ENCODE data around the gene RAPGEF4. TPM values are rescaled to one million over a fixed set of nuclear protein-coding genes. Genes with fewer than 3 reads are reported as not detected.

RAPGEF4 gene
- total and polyA plus RNA-seq, 3 experiments from 2014 or later, result not detected

GRCh38 chr2:172993931-172994717 lies 258.5 kb downstream of the RAPGEF4 start:
- peaks cover 10 to 22% of the 10 kb centered on the region in 2 donors for H3K27me3 Mint-ChIP-seq
- Histone ChIP-seq H3K9me3 (ENCODE audit: low read length) (no peaks in the 10 kb centered on the region), H3K36me3 (ENCODE audit: insufficient read depth, low read length) (no peaks in the 10 kb centered on the region), H3K27me3 (ENCODE audit: insufficient read depth, low read length, poor library complexity, severe bottlenecking) (no peaks in the 10 kb centered on the region), H3K4me1 (ENCODE audit: insufficient read depth, low read length) (no peaks in the 10 kb centered on the region), H3K4me3 (ENCODE audit: low read length) (no peak overlapping the region), H3K27ac (ENCODE audit: low read depth, low read length) (no peak overlapping the region)
- ChIA-PET CTCF (no interaction called here), POLR2A (no interaction called here)
- DNase-seq, result no peak
- no peaks in the 10 kb centered on the region for H3K36me3 Mint-ChIP-seq
- no peak overlapping the region for H3K4me3 Mint-ChIP-seq
- no peaks in the 10 kb centered on the region for H3K4me1 Mint-ChIP-seq
- no peak overlapping the region for H3K27ac Mint-ChIP-seq
- no peaks in the 10 kb centered on the region for H3K9me3 Mint-ChIP-seq

GRCh38 chr2:172994864-172995263 lies 259.2 kb downstream of the RAPGEF4 start:
- H3K9me3 ChIP-seq (ENCODE audit: low read length), result no peaks in the 10 kb centered on the region
- CTCF ChIA-PET, result no interaction called here
- Mint-ChIP-seq H3K4me3 (no peak overlapping the region), H3K36me3 (no peaks in the 10 kb centered on the region), H3K9me3 (no peaks in the 10 kb centered on the region), H3K27ac (no peak overlapping the region), H3K4me1 (no peaks in the 10 kb centered on the region), H3K27me3 (peaks cover 10 to 19% of the 10 kb centered on the region in 2 donors)
- H3K4me1 ChIP-seq (ENCODE audit: insufficient read depth, low read length), result no peaks in the 10 kb centered on the region
- H3K4me3 ChIP-seq (ENCODE audit: low read length), result no peak overlapping the region
- no peaks in the 10 kb centered on the region for H3K36me3 ChIP-seq (ENCODE audit: insufficient read depth, low read length)
- DNase-seq, result no peak
- H3K27ac ChIP-seq (ENCODE audit: low read depth, low read length), result no peak overlapping the region
- POLR2A ChIA-PET, result no interaction called here
- H3K27me3 ChIP-seq (ENCODE audit: insufficient read depth, low read length, poor library complexity, severe bottlenecking), result no peaks in the 10 kb centered on the region

- Mint-ChIP-seq H3K4me3 (no peak overlapping the region), H3K36me3 (no peaks in the 10 kb centered on the region)
- CTCF ChIA-PET, result no interaction called here
Measured at GRCh38 chr2:172995323-172996244, 259.9 kb downstream of the RAPGEF4 start.

GRCh38 chr2:172996387-172996961 lies 260.8 kb downstream of the RAPGEF4 start:
- no peaks in the 10 kb centered on the region for H3K36me3 Mint-ChIP-seq
- H3K9me3 ChIP-seq (ENCODE audit: low read length), result no peaks in the 10 kb centered on the region
- no peaks in the 10 kb centered on the region for H3K27me3 ChIP-seq (ENCODE audit: insufficient read depth, low read length, poor library complexity, severe bottlenecking)
- no peak overlapping the region for H3K27ac ChIP-seq (ENCODE audit: low read depth, low read length)
- H3K36me3 ChIP-seq (ENCODE audit: insufficient read depth, low read length), result no peaks in the 10 kb centered on the region
- H3K27me3 Mint-ChIP-seq, result peaks cover 10 to 28% of the 10 kb centered on the region in 2 donors
- no peaks in the 10 kb centered on the region for H3K9me3 Mint-ChIP-seq
- H3K27ac Mint-ChIP-seq, result no peak overlapping the region
- ChIA-PET CTCF (no interaction called here), POLR2A (no interaction called here)
- H3K4me3 ChIP-seq (ENCODE audit: low read length), result no peak overlapping the region
- no peaks in the 10 kb centered on the region for H3K4me1 Mint-ChIP-seq
- no peaks in the 10 kb centered on the region for H3K4me1 ChIP-seq (ENCODE audit: insufficient read depth, low read length)
- no peak for DNase-seq
- H3K4me3 Mint-ChIP-seq, result no peak overlapping the region

More at GRCh38 chr2:172995323-172996244, 259.9 kb downstream of the RAPGEF4 start:
- H3K27ac ChIP-seq (ENCODE audit: low read depth, low read length), result no peak overlapping the region
- H3K9me3 ChIP-seq (ENCODE audit: low read length), result no peaks in the 10 kb centered on the region
- Mint-ChIP-seq H3K4me1 (no peaks in the 10 kb centered on the region), H3K27me3 (peaks cover 10 to 22% of the 10 kb centered on the region in 2 donors), H3K27ac (no peak overlapping the region), H3K9me3 (no peaks in the 10 kb centered on the region)
- no peaks in the 10 kb centered on the region for H3K27me3 ChIP-seq (ENCODE audit: insufficient read depth, low read length, poor library complexity, severe bottlenecking)
- no peaks in the 10 kb centered on the region for H3K4me1 ChIP-seq (ENCODE audit: insufficient read depth, low read length)
- DNase-seq, result no peak
- POLR2A ChIA-PET, result no interaction called here
- H3K4me3 ChIP-seq (ENCODE audit: low read length), result no peak overlapping the region
- H3K36me3 ChIP-seq (ENCODE audit: insufficient read depth, low read length), result no peaks in the 10 kb centered on the region

- DNase-seq, result no peak
- Histone ChIP-seq H3K4me3 (ENCODE audit: low read length) (no peak overlapping the region), H3K36me3 (ENCODE audit: insufficient read depth, low read length) (no peaks in the 10 kb centered on the region), H3K9me3 (ENCODE audit: low read length) (no peaks in the 10 kb centered on the region), H3K27ac (ENCODE audit: low read depth, low read length) (no peak overlapping the region), H3K27me3 (ENCODE audit: insufficient read depth, low read length, poor library complexity, severe bottlenecking) (no peaks in the 10 kb centered on the region), H3K4me1 (ENCODE audit: insufficient read depth, low read length) (no peaks in the 10 kb centered on the region)
- no peaks in the 10 kb centered on the region for H3K4me1 Mint-ChIP-seq
- POLR2A ChIA-PET, result no interaction called here
- no peak overlapping the region for H3K4me3 Mint-ChIP-seq
- peaks cover 10 to 30% of the 10 kb centered on the region in 2 donors for H3K27me3 Mint-ChIP-seq
- CTCF ChIA-PET, result no interaction called here
- no peaks in the 10 kb centered on the region for H3K36me3 Mint-ChIP-seq
- no peaks in the 10 kb centered on the region for H3K9me3 Mint-ChIP-seq
- H3K27ac Mint-ChIP-seq, result no peak overlapping the region
Measured at GRCh38 chr2:172997031-172997430, 261.4 kb downstream of the RAPGEF4 start.

GRCh38 chr2:172998547-172999272 lies 263.1 kb downstream of the RAPGEF4 start:
- H3K4me3 Mint-ChIP-seq, result no peak overlapping the region
- H3K27me3 Mint-ChIP-seq, result peaks cover 10 to 30% of the 10 kb centered on the region in 2 donors
- Histone ChIP-seq H3K27ac (ENCODE audit: low read depth, low read length) (no peak overlapping the region), H3K9me3 (ENCODE audit: low read length) (no peaks in the 10 kb centered on the region), H3K4me3 (ENCODE audit: low read length) (no peak overlapping the region), H3K27me3 (ENCODE audit: insufficient read depth, low read length, poor library complexity, severe bottlenecking) (no peaks in the 10 kb centered on the region), H3K36me3 (ENCODE audit: insufficient read depth, low read length) (no peaks in the 10 kb centered on the region), H3K4me1 (ENCODE audit: insufficient read depth, low read length) (no peaks in the 10 kb centered on the region)
- no peaks in the 10 kb centered on the region for H3K36me3 Mint-ChIP-seq
- no peaks in the 10 kb centered on the region for H3K9me3 Mint-ChIP-seq
- POLR2A ChIA-PET, result no interaction called here
- H3K27ac Mint-ChIP-seq, result no peak overlapping the region
- CTCF ChIA-PET, result no interaction called here
- no peaks in the 10 kb centered on the region for H3K4me1 Mint-ChIP-seq
- no peak for DNase-seq

GRCh38 chr2:172999641-173000386 lies 264.2 kb downstream of the RAPGEF4 start:
- Mint-ChIP-seq H3K4me1 (no peaks in the 10 kb centered on the region), H3K4me3 (no peak overlapping the region), H3K27me3 (peaks cover 6 to 30% of the 10 kb centered on the region in 2 donors), H3K36me3 (no peaks in the 10 kb centered on the region), H3K27ac (no peak overlapping the region), H3K9me3 (no peaks in the 10 kb centered on the region)
- Histone ChIP-seq H3K27ac (ENCODE audit: low read depth, low read length) (no peak overlapping the region), H3K4me3 (ENCODE audit: low read length) (no peak overlapping the region), H3K9me3 (ENCODE audit: low read length) (no peaks in the 10 kb centered on the region), H3K27me3 (ENCODE audit: insufficient read depth, low read length, poor library complexity, severe bottlenecking) (no peaks in the 10 kb centered on the region), H3K4me1 (ENCODE audit: insufficient read depth, low read length) (no peaks in the 10 kb centered on the region), H3K36me3 (ENCODE audit: insufficient read depth, low read length) (no peaks in the 10 kb centered on the region)
- no peak for DNase-seq
- POLR2A ChIA-PET, result no interaction called here
- CTCF ChIA-PET, result no interaction called here
